ENCODE results near the gene RNF149.
A peak's percentile ranks its signal among the peaks of the same experiment; 100 is the strongest.
"Not testable (repeated sequence)": the region's sequence is repeated elsewhere in the genome, so short reads cannot be mapped to it uniquely, and the experiment has no call there.

The RNF149 gene

DNA sequence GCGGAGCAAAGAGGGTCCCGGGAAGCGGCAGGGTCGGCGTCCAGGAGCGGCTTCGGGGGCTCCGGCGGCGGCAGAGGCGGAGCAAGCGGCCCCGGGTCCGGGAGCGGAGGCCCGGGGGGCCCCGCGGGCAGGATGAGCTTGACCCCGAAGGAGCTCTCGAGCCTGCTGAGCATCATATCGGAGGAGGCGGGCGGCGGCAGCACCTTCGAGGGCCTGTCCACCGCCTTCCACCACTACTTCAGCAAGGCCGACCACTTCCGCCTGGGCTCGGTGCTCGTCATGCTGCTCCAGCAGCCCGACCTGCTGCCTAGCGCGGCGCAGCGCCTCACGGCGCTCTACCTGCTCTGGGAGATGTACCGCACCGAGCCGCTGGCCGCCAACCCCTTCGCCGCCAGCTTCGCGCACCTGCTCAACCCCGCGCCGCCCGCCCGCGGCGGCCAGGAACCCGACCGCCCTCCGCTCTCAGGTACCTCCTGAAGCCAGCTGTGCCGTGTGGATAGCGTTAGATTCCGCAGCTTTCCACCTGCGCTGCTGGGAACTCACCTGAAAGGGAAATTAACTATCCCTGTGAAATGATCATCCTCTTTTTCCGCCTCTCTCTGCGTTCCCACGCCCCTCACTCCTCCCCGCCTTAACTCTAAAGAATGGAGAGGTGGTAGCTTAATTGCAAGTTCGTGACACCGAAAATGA, 55.3 kb downstream of the RNF149 start:
- DNase-seq, result peak; percentile 77

DNA sequence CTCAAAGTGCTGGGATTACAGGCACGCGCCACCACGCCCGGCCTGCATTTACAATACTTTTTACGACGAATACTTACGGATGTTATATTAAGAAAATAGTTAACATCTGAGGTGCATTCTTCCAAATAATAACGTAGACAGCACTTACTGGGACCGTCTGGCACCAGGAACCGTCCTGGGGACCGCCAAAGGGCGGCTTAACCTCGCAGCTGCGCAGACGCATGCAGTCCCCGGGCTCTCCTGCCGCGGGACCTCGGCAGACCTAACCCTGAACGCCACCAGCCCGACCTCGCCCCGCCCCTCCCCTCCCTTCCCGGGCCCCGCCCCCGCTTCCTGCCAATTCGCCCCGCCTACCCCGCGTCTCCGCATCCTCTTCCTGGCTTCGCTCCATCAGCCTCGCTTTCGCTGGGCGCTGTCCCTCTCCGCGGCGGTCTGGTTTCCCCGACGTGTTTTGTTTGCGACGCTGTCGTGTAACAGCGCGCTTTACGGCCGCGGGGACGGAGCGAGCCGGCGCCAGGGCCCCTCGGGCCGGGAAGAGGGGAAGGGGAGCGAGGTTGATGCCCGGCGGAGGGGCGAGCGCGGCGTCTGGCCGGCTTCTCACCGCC, 56.0 kb downstream of the RNF149 start, which contains the start of gene CNOT11:
TSS of gene CNOT11 (plus strand) at position 479 of the 605 bp plus-strand sequence. CDS start at position 558, 79 bp downstream.
- DNase-seq, result peak; percentile 99

DNA sequence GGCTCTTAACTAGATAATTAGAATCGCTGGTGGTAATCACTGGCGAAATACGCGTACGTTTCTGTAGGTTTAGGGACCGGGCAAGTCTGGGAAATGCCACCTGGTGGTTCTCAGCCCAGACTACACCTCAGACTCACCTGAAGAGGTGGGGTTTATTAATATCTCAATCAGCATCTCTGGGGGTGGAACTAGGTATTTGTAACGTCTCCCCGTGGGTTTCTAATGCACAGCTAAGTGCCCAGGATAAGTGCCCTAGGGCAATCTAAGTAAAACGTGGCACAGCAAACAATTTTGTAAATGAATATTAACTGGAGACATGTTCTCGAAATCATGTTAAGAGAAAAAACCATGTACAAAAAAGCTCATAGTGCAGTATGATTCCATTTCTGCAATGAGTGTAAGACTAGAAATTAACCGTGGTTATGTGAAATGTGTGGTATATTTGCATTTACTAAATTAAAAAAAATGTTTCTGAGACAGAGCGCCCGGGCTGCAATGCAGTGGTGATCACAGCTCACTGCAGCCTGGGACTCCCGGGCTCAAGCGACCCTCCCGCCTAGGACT, 56.6 kb downstream of the RNF149 start:
- peak; percentile 20 for DNase-seq

DNA sequence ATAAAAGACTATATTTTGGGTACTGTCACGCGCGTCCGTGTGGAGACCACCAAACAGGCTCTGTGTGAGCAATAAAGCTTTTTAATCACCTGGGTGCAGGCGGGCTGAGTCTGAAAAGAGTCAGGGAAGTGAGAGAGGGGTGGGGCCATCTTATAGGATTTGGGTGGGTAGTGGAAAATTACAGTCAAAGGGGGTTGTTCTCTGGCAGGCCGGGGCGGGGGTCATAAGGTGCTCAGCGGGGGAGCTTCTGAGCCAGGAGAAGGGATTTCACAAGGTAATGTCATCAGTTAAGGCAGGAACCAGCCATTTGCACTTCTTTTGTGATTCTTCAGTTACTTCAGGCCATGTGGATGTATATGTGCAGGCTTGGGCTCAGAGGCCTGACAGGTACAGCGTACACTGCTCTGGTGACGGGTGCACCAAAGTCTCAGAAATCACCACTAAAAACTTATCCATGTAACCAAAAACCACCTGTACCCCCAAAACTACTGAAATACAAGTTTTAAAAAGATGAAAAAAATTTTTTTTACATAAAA, 57.2 kb downstream of the RNF149 start:
- DNase-seq, result not testable (repeated sequence)

DNA sequence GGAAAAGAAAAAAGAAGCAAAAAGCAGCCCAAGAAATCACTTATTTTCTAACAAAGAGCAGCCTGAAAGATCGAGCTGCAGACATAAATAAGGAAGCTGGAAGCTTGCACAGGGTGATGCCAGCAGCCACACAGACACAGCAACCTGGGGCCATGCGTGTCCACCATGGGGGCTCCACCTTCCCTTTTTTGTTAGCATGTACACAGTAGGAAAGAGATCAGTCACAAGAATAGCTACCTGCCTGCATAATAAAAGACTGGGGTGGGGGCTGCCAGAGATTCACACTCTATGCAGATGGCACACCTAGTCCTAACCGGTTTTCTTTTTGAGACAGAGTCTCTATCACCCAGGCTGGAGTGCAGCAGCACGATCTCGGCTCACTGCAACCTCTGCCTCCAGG, 58.7 kb downstream of the RNF149 start:
- no peak for DNase-seq

DNA sequence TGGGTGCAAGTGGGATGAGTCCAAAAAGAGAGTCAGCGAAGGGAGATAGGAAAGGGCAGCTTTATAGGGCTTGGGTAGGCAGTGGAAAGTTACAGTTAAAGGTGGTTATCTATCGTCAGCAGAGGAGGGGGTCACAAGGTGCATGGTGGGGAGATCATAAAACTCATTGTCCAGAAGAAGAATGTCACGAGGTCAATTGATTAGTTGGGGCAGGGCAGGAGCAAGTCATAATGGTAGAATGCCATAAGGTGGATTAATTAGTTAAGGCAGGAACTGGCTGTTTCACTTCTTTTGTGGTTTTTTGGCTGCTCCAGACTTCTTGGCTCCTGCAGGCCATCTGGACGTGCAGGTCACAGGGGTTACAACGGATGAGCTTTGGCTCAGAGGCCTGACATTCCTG, 59.7 kb downstream of the RNF149 start:
- DNase-seq, result not testable (repeated sequence)

DNA sequence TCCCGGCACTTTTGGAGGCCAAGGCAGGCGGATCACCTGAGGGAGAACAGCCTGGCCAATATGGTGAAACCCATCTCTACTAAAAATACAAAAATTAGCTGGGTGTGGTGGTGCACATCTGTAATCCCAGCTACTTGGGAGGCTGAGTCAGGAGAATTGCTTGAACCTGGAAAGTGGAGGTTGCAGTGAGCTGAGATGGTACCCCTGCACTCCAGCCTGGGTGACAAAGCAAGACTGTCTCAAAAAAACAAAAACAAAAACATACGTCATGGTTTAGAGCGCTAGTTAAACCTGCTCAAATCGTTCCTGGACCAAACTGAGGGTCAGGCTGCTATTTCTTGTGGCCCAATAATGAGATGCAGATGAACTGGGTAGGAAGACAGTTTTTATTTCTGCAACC, 63.0 kb downstream of the RNF149 start:
- DNase-seq, result not testable (repeated sequence)

DNA sequence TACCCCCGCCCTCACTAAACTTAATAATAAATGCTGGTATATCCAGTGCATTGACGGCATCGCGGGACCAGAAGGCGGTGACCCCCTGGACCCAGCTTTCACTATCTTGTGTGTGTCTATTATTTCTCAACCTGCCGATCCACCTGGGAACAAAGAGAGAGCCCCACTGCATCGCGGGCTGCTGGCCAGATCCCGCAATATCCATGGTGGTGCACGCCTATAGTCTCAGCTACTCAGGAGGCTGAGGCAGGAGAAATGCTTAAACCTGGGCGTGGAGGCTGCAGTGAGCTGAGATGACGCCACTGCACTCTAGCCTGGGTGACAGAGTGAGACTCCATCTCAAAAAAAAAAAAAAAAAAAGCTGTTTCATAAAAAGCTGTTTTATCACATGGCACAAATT, 63.6 kb downstream of the RNF149 start:
- not testable (repeated sequence) for DNase-seq

DNA sequence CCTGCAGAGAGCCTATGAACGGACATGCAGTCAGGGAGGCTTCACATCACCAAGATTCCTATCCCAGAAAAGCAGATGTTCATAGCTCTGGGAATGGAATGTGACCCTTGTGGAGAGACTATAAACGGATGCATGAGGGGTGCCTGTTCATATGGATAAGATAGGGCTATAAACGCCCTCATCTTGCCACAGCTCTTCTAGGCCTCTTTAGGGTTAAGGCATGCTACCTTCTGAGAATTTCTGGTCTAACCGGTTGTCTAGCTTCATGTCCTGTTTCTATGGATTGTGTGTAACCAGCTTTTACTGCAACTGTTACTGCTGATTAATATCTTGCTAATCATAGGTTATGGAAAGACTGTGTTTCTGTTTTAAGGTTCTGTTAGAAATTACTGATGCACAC, 64.1 kb downstream of the RNF149 start:
- not testable (repeated sequence) for DNase-seq

DNA sequence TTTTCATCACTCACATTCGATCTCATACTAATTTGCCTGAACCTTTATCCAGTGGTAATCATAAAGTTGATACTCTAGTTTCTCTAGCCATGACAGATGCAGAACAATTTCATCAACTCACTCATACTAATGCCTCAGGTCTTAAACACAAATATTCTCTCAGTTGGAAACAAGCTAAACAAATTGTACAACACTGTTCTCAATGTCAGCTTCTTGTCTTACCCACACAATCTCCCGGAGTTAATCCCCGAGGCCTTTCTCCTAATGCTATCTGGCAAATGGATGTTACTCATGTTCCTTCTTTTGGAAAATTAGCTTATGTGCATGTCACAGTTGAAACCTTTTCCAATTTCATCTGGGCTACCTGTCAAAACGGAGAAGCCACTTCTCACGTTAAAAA, 67.3 kb downstream of the RNF149 start:
- no peak for DNase-seq

DNA sequence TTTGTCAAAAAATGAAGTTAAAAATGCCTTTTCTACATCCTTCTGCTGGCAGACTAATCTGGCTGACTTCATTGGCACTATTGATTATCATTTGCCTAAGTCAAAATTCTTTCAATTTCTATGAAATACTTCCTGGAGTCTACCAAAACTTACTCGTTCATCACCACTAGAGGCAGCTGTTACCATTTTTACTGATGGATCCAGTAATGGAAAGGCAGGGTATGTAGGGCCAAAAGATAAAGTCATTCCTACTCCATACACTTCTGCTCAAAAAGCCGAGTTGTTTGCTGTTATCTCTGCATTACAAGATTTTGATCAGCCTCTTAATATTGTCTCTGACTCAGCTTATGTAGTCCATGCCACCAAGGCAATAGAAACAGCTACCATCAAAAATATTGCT, 67.8 kb downstream of the RNF149 start:
- DNase-seq, result not testable (repeated sequence)

DNA sequence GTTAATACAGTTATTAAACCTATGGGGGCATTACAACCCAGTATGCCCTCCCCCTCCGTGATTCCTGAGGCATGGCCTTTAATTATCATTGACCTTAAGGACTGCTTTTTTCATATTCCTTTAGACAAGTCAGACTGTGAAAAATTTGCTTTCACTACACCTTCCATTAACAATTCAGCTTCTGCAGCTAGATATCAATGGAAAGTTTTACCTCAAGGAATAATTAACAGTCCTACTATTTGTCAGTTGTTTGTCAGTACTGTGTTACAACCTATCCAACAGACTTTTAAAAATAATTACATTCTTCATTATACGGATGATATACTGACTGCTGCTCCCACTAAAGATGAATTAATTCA, 68.8 kb downstream of the RNF149 start:
- not testable (repeated sequence) for DNase-seq

DNA sequence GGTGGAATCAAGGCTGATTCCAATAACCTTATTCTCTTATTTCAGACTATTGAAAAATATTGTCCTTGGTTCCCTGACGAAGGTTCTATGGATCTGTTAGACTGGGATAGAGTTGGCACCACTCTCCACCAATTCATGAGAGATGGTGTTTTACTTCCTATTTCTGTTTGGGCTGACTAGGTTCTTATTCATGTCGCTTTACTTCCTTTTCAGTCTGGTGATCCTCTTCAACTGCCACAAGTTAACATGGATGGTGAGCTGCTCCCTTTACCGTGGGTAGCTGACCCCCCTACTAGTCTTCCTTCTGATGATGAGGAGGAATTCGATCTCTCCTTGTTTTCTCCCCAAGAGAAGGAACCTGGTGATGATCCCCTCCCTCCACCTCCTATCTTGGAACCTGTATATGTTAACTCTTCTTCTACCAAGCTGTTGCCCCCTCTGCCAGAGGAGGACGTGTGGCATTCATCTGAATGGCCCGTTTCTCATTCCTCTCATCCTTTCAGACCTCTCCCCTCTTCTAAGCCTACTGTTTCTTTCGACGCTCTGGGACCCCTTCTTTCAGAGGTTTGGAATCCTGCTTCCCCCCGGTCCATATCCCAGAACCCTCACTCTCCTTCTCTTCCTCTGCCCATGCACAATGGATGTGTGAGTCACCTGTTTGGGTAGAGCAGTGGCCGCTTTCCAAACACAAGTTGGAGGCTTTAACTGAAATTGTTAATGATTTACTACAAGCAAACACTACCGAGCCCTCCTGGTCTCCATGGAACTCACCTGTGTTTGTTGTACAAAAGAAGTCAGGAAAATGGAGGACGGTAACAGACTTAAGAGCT, 69.4 kb downstream of the RNF149 start:
- no peak for DNase-seq

DNA sequence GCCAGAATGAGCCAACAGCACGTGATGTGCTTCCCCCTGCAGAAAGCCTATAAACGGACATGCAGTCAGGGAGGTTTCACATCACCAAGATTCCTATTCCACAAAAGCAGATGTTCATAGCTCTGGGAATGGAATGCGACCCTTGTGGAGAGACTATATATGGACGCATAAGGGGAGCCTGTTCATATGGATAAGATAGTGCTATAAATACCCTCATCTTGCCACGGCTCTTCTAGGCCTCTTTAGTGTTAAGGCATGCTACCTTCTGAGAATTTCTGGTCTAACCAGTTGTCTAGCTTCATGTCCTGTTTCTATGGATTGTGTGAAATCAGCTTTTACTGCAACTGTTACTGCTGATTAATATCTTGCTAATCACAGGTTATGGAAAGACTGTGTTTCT, 70.6 kb downstream of the RNF149 start:
- DNase-seq, result not testable (repeated sequence)

DNA sequence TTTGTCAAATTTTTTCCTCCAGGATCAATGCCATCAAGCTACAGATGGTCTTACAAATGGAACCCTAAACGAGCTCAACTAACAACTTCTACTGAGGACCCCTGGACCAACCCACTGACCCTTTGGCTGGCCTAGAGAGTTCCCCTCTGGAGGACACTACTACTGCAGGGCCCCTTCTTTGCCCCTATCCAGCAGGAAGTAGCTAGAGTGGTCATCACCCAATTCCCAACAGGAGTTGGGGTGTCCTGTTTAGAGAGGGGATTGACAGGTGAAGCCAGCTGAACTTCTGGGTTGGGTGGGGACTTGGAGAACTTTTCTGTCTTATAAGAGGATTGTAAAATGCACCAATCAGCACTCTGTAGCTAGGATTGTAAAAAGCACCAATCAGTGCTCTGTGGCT, 72.5 kb downstream of the RNF149 start:
- DNase-seq, result not testable (repeated sequence)

DNA sequence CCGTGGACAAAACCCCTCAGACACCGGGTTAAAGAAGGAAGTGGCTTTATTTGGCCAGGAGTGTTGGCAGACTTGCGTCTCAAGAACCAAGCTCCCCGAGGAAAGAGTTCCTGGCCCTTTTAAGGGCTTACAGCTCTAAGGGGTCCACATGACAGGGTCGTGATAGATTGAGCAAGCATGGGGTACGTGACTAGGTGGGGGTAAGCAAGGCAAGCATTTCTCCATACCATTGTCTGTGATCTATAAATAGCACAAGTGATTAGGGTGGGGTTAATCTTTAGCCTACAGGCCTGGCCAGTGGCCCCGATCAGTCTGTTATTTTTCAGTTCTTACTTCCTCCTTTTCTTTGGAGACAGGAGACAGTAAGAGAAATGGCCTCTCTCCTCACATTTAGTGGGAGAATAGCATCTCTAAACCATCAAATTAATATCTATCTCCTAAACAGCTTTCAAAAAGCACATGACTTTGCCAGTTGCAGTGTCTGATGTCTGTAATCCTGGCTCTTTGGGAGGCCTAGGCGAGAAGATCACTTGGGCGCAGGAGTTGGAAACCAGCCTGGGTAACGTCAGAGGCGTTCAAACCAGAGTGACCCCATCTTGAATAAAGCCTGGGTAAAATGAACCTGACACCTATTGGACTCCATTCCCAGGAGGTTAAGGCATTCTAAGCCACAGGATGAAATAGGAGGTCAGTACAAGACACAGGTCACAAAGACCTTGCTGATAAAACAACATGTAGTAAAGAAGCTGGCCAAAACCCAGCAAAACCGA, 74.1 kb downstream of the RNF149 start:
- no peak for DNase-seq

DNA sequence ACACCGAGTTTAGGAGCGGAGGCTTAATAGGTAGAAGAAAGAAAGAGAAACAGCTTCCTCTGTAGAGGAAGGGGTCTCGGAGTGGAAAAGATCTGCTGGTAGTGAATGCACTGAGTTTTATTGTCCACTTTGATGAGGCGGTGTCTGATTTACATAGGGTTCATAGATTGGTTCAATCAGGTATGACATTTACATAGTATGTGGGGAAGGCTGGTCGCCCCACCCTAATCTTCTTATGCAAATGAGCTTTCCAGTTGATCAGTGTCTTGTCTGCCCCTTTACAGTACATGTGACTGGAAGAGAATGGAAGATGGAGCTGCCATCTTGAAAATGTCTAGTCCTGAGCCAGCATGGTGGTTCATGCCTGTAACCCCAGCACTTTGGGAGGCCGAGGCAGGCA, 75.7 kb downstream of the RNF149 start:
- no peak for DNase-seq

DNA sequence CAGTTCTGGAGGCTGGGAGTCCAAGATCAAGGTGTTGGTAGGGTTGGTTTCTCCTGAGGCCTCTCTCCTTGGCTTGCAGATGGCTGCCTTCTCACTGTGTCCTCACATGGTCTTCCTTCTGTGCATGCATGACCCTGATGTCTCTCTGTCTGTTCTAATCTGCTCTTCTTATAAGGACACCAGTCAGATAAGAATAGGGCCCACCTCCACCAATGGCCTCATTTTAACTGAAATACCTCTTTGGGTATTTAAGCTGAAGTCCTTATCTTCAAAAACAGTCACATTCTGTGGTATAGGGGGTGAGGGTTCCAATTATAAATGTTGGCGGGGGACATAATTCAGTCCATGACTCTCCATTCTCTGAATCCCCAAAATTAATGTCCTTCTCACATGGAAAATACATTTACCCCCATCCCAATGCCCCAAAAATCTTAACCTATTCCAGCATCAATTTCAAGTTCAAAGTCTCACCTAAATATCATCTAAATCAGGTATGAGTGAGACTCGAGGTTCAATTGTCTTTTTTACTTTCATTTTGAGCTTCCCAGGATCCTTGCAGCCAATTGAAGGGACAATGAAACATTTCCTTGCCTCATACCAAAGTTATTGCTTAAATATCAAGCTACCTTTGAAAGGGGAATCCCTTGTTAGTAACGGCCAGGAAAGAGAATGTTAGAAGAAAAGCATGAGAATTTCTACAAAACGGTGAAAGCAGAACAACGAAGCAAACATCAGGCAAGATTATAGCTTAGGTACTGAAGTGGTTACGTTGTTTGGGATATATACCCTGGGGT, 76.4 kb downstream of the RNF149 start:
- no peak for DNase-seq

DNA sequence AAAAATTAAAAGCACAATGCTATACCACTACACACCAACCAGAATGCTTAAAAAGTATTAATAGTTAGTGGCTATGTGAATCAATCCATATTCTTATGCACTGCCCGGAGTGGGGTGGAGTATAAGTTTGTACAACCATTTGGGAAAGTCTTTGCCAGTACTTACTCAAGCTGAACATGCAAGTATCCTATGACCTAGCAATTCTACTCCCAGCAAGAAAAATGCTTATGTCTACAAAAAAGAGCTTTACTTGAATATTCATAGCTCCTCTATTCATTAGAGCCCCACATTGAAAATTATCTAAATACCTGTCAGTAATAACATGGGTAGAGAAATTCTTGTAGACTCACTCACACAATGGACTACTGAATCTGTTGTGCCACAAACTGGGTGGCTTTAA, 77.3 kb downstream of the RNF149 start:
- no peak for DNase-seq

DNA sequence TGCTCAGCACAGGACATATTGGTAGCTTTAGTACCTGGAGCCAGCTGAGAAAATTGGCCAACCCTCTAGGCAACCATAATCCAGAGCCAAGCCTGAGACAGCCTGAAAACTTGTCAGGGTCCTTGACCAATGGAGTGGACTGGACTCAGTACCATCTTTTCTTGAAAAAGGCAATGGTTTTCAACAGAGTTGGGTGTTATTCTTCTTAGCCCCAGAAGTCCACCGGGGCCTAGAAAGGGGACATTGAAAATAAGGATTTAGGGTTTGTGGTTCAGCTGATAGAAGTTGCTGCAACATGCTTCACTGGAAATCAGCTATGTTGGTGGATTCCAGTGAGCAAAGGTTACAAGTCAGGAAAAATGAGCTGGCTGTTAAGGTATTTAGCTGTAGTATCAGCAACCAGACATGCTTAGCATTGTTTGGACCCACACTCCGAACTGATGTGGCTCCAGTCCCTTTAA, 77.9 kb downstream of the RNF149 start:
- DNase-seq, result no peak
